Stimulated activated naive CD8-positive, alpha-beta T cell treated with anti-CD3 and anti-CD28 coated beads, Interleukin-15, amount 100 ng/mL, for 72 hours (primary cell): ENCODE data around the gene APOC4.
A peak's percentile ranks its signal among the peaks of the same experiment; 100 is the strongest.

Experiments
- ATAC-seq: fragments of 150-1000 bp; cut with Tn5 transposase; 2 replicates; pipeline ENCODE4 v1.10.0; 2021; ENCODE audit warnings: mild to moderate bottlenecking, moderate library complexity
- DNase-seq, 2 donors: peaks; one replicate each; pipeline ENCODE4 v3.0.0; 2021 to 2022
- H3K27ac Mint-ChIP-seq, 2 donors: one replicate each; pipeline ENCODE4 v1.8.0; 2022; ENCODE audit warnings: mild to moderate bottlenecking in 2 of 2, mixed read lengths in 2 of 2, moderate library complexity in 2 of 2
- H3K27me3 Mint-ChIP-seq: one replicate; pipeline ENCODE4 v1.8.0; 2022; ENCODE audit warnings: mixed read lengths
- H3K4me1 Mint-ChIP-seq: one replicate; pipeline ENCODE4 v1.8.0; 2022; ENCODE audit warnings: mild to moderate bottlenecking, mixed read lengths
- H3K4me3 Mint-ChIP-seq, 2 donors: one replicate each; pipeline ENCODE4 v1.8.0; 2022; ENCODE audit warnings: mild to moderate bottlenecking in 2 of 2, mixed read lengths in 2 of 2, moderate library complexity in 1 of 2
- H3K9me3 Mint-ChIP-seq, 2 donors: one replicate each; pipeline ENCODE4 v1.8.0; 2022; ENCODE audit warnings: mixed read lengths in 2 of 2

Gene APOC4

DNA sequence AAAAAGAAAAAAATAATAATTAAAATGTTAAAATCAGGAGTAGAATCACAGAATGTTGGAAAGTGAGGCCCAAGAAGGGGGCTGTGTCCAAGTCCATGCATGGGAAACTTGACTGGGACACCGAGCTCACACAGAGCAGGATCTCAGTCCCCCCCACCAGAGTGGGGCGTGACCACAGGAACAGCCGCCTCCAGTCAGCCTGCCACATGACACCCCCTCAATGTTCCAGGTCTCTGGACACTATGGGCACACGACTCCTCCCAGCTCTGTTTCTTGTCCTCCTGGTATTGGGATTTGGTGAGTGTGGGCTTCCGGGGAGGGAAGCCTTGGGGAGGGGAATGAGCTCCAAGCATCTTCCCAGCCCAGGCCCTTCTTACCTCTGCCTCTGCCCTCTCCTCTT is 6.2 kb downstream of the APOC4 start:
- H3K27me3 Mint-ChIP-seq = no peaks in the 10 kb centered on the region
- peaks cover 7% of the 10 kb centered on the region for H3K4me1 Mint-ChIP-seq
- no peak for ATAC-seq
- no peak overlapping the region for H3K4me3 Mint-ChIP-seq
- no peak for DNase-seq
- no peak overlapping the region for H3K27ac Mint-ChIP-seq
- H3K9me3 Mint-ChIP-seq = no peaks in the 10 kb centered on the region

GRCh38 chr19:44948763-44949374 is 6.8 kb downstream of the APOC4 start:
- no peak for DNase-seq
- H3K4me3 Mint-ChIP-seq = no peak overlapping the region
- no peaks in the 10 kb centered on the region for H3K27me3 Mint-ChIP-seq
- ATAC-seq = no peak
- H3K9me3 Mint-ChIP-seq = no peaks in the 10 kb centered on the region
- peaks cover 11% of the 10 kb centered on the region for H3K4me1 Mint-ChIP-seq
- no peak overlapping the region for H3K27ac Mint-ChIP-seq

DNA sequence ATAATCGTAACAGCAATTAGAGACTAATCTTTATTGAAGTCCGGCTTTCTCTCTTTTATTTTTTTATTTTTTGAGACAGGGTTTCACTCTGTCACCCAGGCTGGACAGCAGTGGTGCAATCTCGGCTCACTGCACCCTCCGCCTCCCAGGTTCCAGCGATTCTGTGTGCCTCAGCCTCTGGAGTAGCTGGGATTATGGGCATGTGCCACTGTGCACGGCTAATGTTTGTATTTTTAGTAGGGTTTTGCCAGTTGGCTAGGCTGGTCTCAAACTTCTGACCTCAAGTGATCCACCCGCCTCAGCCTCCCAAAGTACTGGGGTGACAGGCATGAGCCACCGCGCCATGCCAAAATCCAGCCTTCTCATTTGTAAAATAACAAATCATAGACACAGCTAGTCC is 7.5 kb downstream of the APOC4 start:
- Mint-ChIP-seq H3K9me3 (no peaks in the 10 kb centered on the region), H3K4me1 (peaks cover 14% of the 10 kb centered on the region), H3K27me3 (no peaks in the 10 kb centered on the region), H3K27ac (no peak overlapping the region), H3K4me3 (no peak overlapping the region)
- DNase-seq (no peak), ATAC-seq (no peak)

DNA sequence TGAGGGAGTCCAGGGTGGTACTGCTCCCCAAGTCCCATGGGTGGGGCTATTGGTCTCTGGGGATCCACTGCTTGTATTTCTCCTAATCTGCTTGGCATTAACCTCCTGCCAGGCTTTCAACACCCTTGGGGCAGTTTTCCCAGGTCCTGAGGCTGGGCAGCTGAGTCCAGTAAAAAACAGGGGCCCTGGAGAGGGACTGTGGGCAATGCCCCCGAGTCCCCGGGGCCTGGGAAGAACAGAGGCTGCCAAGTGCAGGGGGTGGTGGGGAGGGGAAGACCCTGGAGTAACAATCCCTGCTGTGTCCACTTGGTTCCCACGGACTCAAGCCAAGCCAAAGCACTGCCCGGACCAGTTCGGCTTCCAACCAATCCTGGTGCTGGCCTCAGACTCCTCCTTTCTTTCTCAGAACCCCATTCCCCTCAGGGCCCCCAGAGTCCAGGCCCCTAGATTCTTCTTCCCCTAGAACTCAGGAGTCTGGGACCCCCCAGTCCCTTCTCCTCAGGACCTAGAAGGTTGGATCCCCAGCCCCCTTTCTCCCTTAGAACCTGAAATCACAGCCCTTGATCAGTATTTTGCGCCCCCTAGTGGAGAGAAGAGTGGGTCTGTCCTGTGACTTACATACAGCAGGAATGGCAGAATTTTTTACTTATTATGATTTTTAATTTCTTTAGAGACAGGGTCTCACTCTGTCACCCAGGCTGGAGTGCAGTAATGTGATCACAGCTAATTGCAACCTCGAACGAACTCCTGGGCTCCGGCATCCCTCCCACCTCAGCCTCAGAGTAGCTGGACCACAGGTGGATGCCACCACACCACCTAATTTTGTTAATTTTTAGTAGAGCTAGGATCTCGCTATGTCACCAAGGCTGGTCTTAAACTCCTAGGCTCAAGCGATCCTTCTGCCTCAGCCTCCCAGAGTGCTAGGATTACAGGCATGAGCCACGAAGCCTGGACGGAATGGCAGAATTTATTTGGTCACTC is 9.4 kb downstream of the APOC4 start:
- ATAC-seq (no peak), DNase-seq (peak; percentile 49 to 61)
- Mint-ChIP-seq H3K27me3 (no peaks in the 10 kb centered on the region), H3K4me1 (peaks cover 23% of the 10 kb centered on the region), H3K9me3 (no peaks in the 10 kb centered on the region), H3K4me3 (no peak overlapping the region), H3K27ac (peak overlapping the region in 1 of 2 donors; percentile 61)

- Mint-ChIP-seq H3K4me3 (peak overlapping the region; percentile 97 to 99), H3K27me3 (no peaks in the 10 kb centered on the region), H3K4me1 (peaks cover 43% of the 10 kb centered on the region), H3K27ac (peak overlapping the region; percentile 99), H3K9me3 (no peaks in the 10 kb centered on the region)
- ATAC-seq (peak; percentile 29), DNase-seq (no peak)
Observed at GRCh38 chr19:44954278-44954648, 12.2 kb downstream of the APOC4 start.

- ATAC-seq (peak; percentile 96), DNase-seq (peak; percentile 95 to 96)
- Mint-ChIP-seq H3K9me3 (no peaks in the 10 kb centered on the region), H3K27ac (peak within 1 kb of the TSS; percentile 99), H3K27me3 (no peaks in the 10 kb centered on the region), H3K4me3 (peak within 1 kb of the TSS; percentile 97 to 99), H3K4me1 (peaks cover 49% of the 10 kb centered on the region)
Observed at GRCh38 chr19:44954649-44955504, 12.8 kb downstream of the APOC4 start, which contains the start of gene CLPTM1. Gene CLPTM1, plus strand, starts transcription at chr19:44955380. Its CDS starts 16 bp downstream, at chr19:44955396.

DNA sequence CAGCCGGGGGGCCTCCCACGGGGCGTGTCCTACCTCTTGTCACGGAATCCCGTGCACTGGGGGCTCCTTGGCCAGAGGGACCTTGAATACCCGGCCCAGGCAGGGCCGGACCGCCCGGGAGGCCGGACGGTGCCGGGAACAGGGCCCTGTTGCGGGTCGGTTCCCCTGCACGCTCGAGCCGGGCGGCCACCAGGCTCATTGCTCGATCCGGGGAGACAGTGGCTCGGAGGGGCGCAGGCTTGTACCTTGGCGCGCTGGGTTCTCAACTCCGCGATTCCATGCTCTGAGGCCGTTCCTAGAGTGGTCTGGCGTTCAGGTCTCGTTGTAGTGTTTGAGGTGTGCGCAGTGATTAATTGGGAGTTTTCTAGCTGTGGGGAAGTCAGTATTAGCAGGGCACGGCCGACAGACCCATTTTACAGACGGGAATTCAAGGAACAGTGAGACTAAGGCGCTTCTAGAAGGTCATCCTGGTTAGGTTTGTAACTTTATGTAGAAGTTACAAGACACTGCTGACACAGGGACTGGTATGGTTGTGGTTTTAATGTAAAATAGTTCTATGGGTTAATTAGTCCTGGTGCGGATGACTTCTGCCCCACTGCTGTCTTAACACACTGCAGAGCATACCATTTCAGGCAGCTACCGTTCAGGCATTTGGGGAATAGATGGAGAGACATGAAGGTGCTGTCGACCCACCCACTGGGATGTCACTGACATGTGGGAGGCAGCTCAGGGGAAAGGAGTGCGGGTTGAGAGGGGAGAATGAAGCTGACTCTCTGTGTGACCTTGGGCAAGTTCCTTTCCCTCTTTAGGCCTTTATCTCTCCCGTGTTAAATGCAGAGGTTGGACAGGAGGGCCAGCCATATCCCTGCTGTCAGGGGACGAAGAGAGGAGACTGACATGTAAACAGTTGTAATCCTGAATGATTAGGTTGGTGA is 13.7 kb downstream of the APOC4 start:
- no peak for ATAC-seq
- no peaks in the 10 kb centered on the region for H3K27me3 Mint-ChIP-seq
- peak overlapping the region; percentile 93 to 99 for H3K27ac Mint-ChIP-seq
- H3K4me3 Mint-ChIP-seq = peak overlapping the region; percentile 97 to 99
- H3K4me1 Mint-ChIP-seq = peaks cover 58% of the 10 kb centered on the region
- DNase-seq = no peak
- no peaks in the 10 kb centered on the region for H3K9me3 Mint-ChIP-seq

GRCh38 chr19:44957526-44957925 is 15.5 kb downstream of the APOC4 start:
- ATAC-seq = no peak
- DNase-seq = no peak
- no peaks in the 10 kb centered on the region for H3K27me3 Mint-ChIP-seq
- H3K4me3 Mint-ChIP-seq = no peak overlapping the region
- no peaks in the 10 kb centered on the region for H3K9me3 Mint-ChIP-seq
- peaks cover 58% of the 10 kb centered on the region for H3K4me1 Mint-ChIP-seq
- H3K27ac Mint-ChIP-seq = peak overlapping the region in 1 of 2 donors; percentile 89

- Mint-ChIP-seq H3K4me1 (peaks cover 56% of the 10 kb centered on the region), H3K4me3 (no peak overlapping the region), H3K27me3 (no peaks in the 10 kb centered on the region), H3K27ac (peak overlapping the region in 1 of 2 donors; percentile 89), H3K9me3 (no peaks in the 10 kb centered on the region)
- ATAC-seq (no peak), DNase-seq (no peak)
Observed at GRCh38 chr19:44958090-44958489, 16.1 kb downstream of the APOC4 start.

- no peak for ATAC-seq
- DNase-seq = no peak
- peak overlapping the region; percentile 3 to 46 for H3K27ac Mint-ChIP-seq
- H3K27me3 Mint-ChIP-seq = no peaks in the 10 kb centered on the region
- peaks cover 44% of the 10 kb centered on the region for H3K4me1 Mint-ChIP-seq
- H3K4me3 Mint-ChIP-seq = no peak overlapping the region
- H3K9me3 Mint-ChIP-seq = no peaks in the 10 kb centered on the region
Observed at GRCh38 chr19:44959691-44960090, 17.7 kb downstream of the APOC4 start.

DNA sequence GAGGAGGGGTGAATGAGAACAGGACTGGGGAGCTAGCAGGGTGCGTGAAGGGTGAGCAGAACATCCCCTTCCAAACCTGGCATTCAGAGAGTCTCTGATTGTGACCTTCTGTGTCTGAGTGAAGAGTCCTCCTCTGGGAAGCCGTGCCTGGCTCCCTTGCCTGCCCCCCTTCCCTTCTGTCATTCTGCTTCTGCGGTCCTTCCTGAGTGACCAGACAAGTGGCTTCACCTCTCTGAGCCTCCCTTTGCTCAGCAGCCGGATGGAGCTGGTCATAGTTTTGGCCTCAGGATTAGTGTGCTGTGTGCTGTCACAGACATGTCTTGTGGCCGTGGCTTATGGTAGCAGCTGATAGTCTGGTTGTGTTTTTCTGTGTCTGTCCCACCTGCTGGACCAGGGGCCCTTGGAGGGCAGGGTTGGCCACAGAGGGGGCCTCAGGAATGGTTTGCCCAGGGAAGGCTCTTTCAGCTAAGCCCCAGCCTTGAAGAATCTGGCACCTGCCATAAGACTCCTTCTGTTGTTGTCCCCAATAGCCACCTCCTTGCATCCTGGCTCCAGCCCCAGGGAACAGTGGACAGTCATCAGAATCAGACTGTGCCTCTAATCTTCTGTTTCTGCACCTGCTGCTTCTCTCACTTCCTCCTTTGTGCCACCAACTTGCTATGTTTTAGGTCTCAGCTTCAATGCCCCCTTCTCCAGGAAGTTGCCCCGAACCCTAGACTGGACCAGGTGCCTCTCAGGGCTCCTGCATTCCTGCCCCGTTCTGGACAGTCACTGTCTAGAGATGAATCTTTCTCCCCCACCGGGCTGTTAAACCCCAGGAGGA is 19.1 kb downstream of the APOC4 start:
- peak overlapping the region; percentile 36 to 75 for H3K27ac Mint-ChIP-seq
- ATAC-seq = no peak
- no peak for DNase-seq
- no peaks in the 10 kb centered on the region for H3K9me3 Mint-ChIP-seq
- peaks cover 39% of the 10 kb centered on the region for H3K4me1 Mint-ChIP-seq
- no peak overlapping the region for H3K4me3 Mint-ChIP-seq
- H3K27me3 Mint-ChIP-seq = no peaks in the 10 kb centered on the region

- ATAC-seq (no peak), DNase-seq (no peak)
- peak overlapping the region in 1 of 2 donors; percentile 75 for H3K27ac Mint-ChIP-seq
- no peak overlapping the region for H3K4me3 Mint-ChIP-seq
- peaks cover 32% of the 10 kb centered on the region for H3K4me1 Mint-ChIP-seq
- no peaks in the 10 kb centered on the region for H3K27me3 Mint-ChIP-seq
- H3K9me3 Mint-ChIP-seq = no peaks in the 10 kb centered on the region
Observed at GRCh38 chr19:44961821-44962220, 19.8 kb downstream of the APOC4 start.

DNA sequence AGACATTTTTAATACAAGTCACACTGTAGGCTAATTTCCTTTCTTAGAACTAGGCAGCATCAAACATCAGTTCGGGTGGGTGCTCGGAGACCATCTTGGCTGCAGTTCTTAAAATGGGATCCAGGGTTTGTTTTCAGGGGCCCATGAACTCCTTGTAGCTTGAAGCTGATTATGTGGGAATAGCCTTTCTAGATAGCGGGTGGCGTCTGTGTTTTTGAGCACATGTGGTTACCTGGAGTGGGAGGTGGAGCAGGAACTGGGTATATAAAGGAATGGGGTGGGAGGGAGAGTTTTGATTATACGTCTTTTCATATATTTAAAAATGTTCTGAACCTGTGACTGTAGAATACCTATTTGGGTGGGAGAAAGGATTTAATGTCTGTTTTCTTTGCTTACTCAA is 26.1 kb downstream of the APOC4 start:
- no peaks in the 10 kb centered on the region for H3K9me3 Mint-ChIP-seq
- no peak overlapping the region for H3K4me3 Mint-ChIP-seq
- ATAC-seq (no peak), DNase-seq (no peak)
- no peaks in the 10 kb centered on the region for H3K27me3 Mint-ChIP-seq
- no peak overlapping the region for H3K27ac Mint-ChIP-seq
- H3K4me1 Mint-ChIP-seq = no peaks in the 10 kb centered on the region

- Mint-ChIP-seq H3K9me3 (no peaks in the 10 kb centered on the region), H3K4me3 (no peak overlapping the region), H3K4me1 (no peaks in the 10 kb centered on the region), H3K27ac (peak overlapping the region in 1 of 2 donors; percentile 59), H3K27me3 (no peaks in the 10 kb centered on the region)
- ATAC-seq (no peak), DNase-seq (no peak)
Observed at GRCh38 chr19:44968670-44969069, 26.6 kb downstream of the APOC4 start.
